Lung (tissue), 12 donors: ENCODE results near the gene GABPB1. TPM values are rescaled to one million over a fixed set of nuclear protein-coding genes. Genes with fewer than 3 reads are reported as not detected.

Experiments
- ATAC-seq: fragments of 200-7000 bp; cut with Tn5 transposase; one replicate; pipeline ENCODE4 v1.9.1; 2020; ENCODE audit warnings: moderate number of reproducible peaks; ENCODE audit not compliant: insufficient read depth, low FRiP score
- DNase-seq, 3 donors: peaks; one replicate each; pipeline ENCODE4 v3.0.0-alpha.2; 2013 to 2017
- H3K27ac ChIP-seq, 2 donors: one replicate each; pipeline ENCODE4 v1.5.1; 2013; ENCODE audit warnings: mild to moderate bottlenecking in 2 of 2, moderate library complexity in 2 of 2, control low read depth in 1 of 2, inconsistent platforms in 1 of 2, low read depth in 1 of 2, low read length in 1 of 2
- H3K27me3 ChIP-seq, 3 donors: one replicate each; pipeline ENCODE4 v1.5.1; 2013; ENCODE audit warnings: low read length in 2 of 3; ENCODE audit not compliant: control insufficient read depth in 3 of 3, insufficient read depth in 3 of 3
- H3K36me3 ChIP-seq, 4 donors: one replicate each; pipeline ENCODE4 v1.5.1; 2013; ENCODE audit warnings: low read length in 4 of 4, mild to moderate bottlenecking in 1 of 4, moderate library complexity in 1 of 4; ENCODE audit not compliant: control insufficient read depth in 4 of 4, insufficient read depth in 4 of 4
- H3K4me1 ChIP-seq, 5 donors: one replicate each; pipeline ENCODE4 v1.5.1; 2013; ENCODE audit warnings: low read length in 5 of 5, mild to moderate bottlenecking in 2 of 5, moderate library complexity in 1 of 5; ENCODE audit not compliant: control insufficient read depth in 5 of 5, insufficient read depth in 5 of 5
- H3K4me3 ChIP-seq: one replicate; pipeline ENCODE4 v1.5.1; 2013; ENCODE audit warnings: mild to moderate bottlenecking, control low read depth, moderate library complexity
- H3K9ac ChIP-seq, 2 donors: one replicate each; pipeline ENCODE4 v1.5.1; 2013; ENCODE audit warnings: low read length in 2 of 2, control low read depth in 1 of 2; ENCODE audit not compliant: insufficient read depth in 1 of 2
- H3K9me3 ChIP-seq, 4 donors: one replicate each; pipeline ENCODE4 v1.5.1; 2013; ENCODE audit warnings: low read length in 3 of 4, mild to moderate bottlenecking in 1 of 4, moderate library complexity in 1 of 4; ENCODE audit not compliant: control insufficient read depth in 4 of 4, insufficient read depth in 3 of 4
- WGBS, 2 donors: extraction: QIAGEN DNeasy Blood & Tissue Kit; methylation state at CpG; one replicate each; pipeline ENCODE4 v1.1.7; 2013; 5-methylcytosine and 5-hydroxymethylcytosine counted together
- polyA plus RNA-seq, 2 donors: library from polyadenylated mRNA; stranded (reverse); fragments of 200-250 nt; gene quantifications; one replicate each; pipeline ENCODE4 v1.2.1, GENCODE V29; 2013
- total RNA-seq, 2 donors: library from RNA; depleted of rRNA in 1 of 2; stranded (reverse); fragments of >200 nt in 1 of 2; gene quantifications; one replicate each; pipeline ENCODE4 v1.2.1, GENCODE V29; 2014 to 2021
- TF ChIP-seq, protein P1 (sequence below): IDR thresholded peaks from 2 replicates; pipeline ENCODE4 v1.5.1; 2012; ENCODE audit warnings: mild to moderate bottlenecking; ENCODE audit errors: control extremely low read depth, extremely low read depth
- donor health status: control.
- donor health status: control.
- donor health status: Bipolar disorder and iron deficiency.
- donor health status: healthy.
- donor health status: DM: yes; HTN: yes; CAD: no.

GABPB1 gene
- total and polyA plus RNA-seq, 4 donors = 6.1 to 42.8 (median 13.6) TPM

DNA sequence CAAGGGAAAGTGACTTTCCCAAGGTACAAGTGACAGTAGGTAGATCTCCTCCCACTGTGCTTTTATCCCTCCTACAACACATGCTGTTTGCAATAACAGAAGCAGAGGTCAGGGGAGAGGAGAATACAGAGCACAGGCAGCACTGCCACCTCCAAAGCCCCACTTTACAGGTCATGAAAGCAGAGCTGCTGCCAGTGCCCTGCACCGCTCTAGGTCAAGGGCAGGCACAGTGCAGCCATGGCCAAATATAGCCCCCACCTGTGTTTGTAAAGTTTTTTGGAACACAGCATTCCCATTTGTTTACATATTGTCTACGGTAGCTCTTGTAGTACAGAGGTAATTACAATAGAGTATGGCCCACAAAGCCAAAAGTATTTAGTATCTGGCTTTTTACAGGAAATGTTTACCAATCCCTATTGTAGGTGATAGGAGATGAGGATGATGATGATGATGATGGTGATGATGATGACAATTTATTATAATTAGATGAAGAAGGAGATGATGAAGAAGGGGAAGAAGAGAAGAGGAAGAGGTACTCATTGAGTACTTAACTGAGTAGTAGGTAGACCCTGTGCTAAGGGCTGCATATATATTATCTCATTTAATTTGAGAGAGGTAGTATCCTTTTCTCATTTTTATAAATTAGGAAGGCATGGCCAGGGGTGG, 109.9 kb downstream of the GABPB1 start:
- H3K9me3 ChIP-seq = peaks cover 0 to 2% (median 0%) of the 10 kb centered on the region in 4 donors
- H3K4me1 ChIP-seq = peaks cover 0 to 4% (median 0%) of the 10 kb centered on the region in 5 donors
- H3K9ac ChIP-seq = no peak overlapping the region
- no peaks in the 10 kb centered on the region for H3K27me3 ChIP-seq
- H3K36me3 ChIP-seq = no peaks in the 10 kb centered on the region
- ATAC-seq (no peak), DNase-seq (no peak)
- 88 to 98% methylated on average over 2 of the region's 2 CpGs for WGBS, 2 donors
- H3K4me3 ChIP-seq = no peak overlapping the region
- TF ChIP-seq, protein P1, sequence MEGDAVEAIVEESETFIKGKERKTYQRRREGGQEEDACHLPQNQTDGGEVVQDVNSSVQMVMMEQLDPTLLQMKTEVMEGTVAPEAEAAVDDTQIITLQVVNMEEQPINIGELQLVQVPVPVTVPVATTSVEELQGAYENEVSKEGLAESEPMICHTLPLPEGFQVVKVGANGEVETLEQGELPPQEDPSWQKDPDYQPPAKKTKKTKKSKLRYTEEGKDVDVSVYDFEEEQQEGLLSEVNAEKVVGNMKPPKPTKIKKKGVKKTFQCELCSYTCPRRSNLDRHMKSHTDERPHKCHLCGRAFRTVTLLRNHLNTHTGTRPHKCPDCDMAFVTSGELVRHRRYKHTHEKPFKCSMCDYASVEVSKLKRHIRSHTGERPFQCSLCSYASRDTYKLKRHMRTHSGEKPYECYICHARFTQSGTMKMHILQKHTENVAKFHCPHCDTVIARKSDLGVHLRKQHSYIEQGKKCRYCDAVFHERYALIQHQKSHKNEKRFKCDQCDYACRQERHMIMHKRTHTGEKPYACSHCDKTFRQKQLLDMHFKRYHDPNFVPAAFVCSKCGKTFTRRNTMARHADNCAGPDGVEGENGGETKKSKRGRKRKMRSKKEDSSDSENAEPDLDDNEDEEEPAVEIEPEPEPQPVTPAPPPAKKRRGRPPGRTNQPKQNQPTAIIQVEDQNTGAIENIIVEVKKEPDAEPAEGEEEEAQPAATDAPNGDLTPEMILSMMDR = no peak
- H3K27ac ChIP-seq = no peak overlapping the region

GRCh38 chr15:50244153-50244552, 110.8 kb downstream of the GABPB1 start:
- no peaks in the 10 kb centered on the region for H3K36me3 ChIP-seq
- H3K9me3 ChIP-seq = peaks cover 0 to 2% (median 0%) of the 10 kb centered on the region in 4 donors
- 96% methylated on average over 1 of the region's 1 CpG for WGBS, 2 donors
- peaks cover 0 to 3% (median 0%) of the 10 kb centered on the region in 5 donors for H3K4me1 ChIP-seq
- H3K27ac ChIP-seq = no peak overlapping the region
- TF ChIP-seq, protein P1 = no peak
- no peak overlapping the region for H3K9ac ChIP-seq
- ATAC-seq = no peak
- no peak for DNase-seq
- no peaks in the 10 kb centered on the region for H3K27me3 ChIP-seq
- H3K4me3 ChIP-seq = no peak overlapping the region

- no peaks in the 10 kb centered on the region for H3K27me3 ChIP-seq
- no peak overlapping the region for H3K4me3 ChIP-seq
- H3K36me3 ChIP-seq = no peaks in the 10 kb centered on the region
- TF ChIP-seq, protein P1 = no peak
- H3K9me3 ChIP-seq = peaks cover 0 to 2% (median 0%) of the 10 kb centered on the region in 4 donors
- no peak for DNase-seq
- no peak overlapping the region for H3K9ac ChIP-seq
- H3K27ac ChIP-seq = no peak overlapping the region
- ATAC-seq = no peak
- 77 to 83% methylated on average over 5 of the region's 5 CpGs for WGBS, 2 donors
- H3K4me1 ChIP-seq = no peaks in the 10 kb centered on the region
These were observed 113.1 kb downstream of the GABPB1 start for GRCh38 chr15:50241684-50242450.
